ENCODE measurements around the gene S100A16. TPM values are rescaled to one million over a fixed set of nuclear protein-coding genes. Genes with fewer than 3 reads are reported as not detected.

Gene S100A16
- total and polyA plus RNA-seq, 8 donors, result 8.9 to 361 (median 120) TPM

DNA sequence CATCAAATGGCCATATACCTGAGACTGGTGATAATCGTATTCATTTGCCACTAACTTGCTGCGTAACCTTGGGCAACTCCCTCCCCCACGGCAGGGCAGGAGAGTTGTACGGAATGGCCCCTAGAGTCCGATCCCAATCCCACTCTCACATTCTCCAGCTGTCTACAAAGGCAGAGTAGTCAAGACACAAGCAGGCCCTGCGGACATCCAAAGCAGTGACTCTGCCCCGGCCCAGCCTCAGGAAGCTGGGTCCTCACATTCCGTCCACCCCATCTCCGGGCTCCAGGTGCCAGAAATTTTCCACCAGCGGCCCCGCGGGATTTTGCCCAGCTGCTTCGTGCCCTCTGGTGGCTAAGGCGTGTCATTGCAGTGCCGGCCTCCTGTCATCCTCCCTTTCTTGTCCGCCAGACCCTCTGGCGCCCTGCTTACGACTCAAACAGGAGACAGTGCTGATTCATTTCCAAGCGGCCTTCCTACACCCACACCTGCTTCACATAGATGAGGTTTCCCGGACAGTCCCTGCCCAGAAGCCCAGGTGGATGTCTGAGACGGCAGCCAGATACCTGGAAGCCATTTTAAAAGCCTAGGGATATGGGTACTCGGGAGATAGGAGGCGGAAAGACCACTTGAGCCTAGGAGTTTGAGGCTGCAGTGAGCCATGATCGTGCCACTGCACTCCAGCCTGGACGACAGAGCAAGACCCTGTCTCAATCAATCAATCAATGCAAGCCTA lies 44.4 kb downstream of the S100A16 start:
- H3K36me3 ChIP-seq, result no peaks in the 10 kb centered on the region
- peak; percentile 92 to 95 for DNase-seq
- no peaks in the 10 kb centered on the region for H3K9me3 ChIP-seq
- H3K4me3 ChIP-seq, result peak overlapping the region; percentile 16 to 36 (median 26)
- peak overlapping the region; percentile 60 to 94 (median 92) for H3K27ac ChIP-seq
- TF ChIP-seq POLR2AphosphoS5 (IDR thresholded peaks at IDR 0.05) (peak in 2 of 3 donors; percentile 12 to 82), EP300 (IDR thresholded peaks at IDR 0.05) (no peak)
- TF ChIP-seq, protein P1, sequence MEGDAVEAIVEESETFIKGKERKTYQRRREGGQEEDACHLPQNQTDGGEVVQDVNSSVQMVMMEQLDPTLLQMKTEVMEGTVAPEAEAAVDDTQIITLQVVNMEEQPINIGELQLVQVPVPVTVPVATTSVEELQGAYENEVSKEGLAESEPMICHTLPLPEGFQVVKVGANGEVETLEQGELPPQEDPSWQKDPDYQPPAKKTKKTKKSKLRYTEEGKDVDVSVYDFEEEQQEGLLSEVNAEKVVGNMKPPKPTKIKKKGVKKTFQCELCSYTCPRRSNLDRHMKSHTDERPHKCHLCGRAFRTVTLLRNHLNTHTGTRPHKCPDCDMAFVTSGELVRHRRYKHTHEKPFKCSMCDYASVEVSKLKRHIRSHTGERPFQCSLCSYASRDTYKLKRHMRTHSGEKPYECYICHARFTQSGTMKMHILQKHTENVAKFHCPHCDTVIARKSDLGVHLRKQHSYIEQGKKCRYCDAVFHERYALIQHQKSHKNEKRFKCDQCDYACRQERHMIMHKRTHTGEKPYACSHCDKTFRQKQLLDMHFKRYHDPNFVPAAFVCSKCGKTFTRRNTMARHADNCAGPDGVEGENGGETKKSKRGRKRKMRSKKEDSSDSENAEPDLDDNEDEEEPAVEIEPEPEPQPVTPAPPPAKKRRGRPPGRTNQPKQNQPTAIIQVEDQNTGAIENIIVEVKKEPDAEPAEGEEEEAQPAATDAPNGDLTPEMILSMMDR (IDR thresholded peaks at IDR 0.05), result peak in 6 of 7 experiments; percentile 99 to 100 (median 100)
- H3K4me1 ChIP-seq, result peaks cover 41 to 63% (median 50%) of the 10 kb centered on the region in 4 donors
- intact Hi-C loops (cut with DNase I; ENCODE audit: low total_unique reads), result loop anchor here (5.0 kb wide), 1 partner anchor 36 kb away; no protein-coding TSS in a partner anchor
- WGBS, 5 donors, result 7 to 13% (median 9%) methylated on average over 15 to 25 of the region's 25 CpGs
- no peaks in the 10 kb centered on the region for H3K27me3 ChIP-seq

DNA sequence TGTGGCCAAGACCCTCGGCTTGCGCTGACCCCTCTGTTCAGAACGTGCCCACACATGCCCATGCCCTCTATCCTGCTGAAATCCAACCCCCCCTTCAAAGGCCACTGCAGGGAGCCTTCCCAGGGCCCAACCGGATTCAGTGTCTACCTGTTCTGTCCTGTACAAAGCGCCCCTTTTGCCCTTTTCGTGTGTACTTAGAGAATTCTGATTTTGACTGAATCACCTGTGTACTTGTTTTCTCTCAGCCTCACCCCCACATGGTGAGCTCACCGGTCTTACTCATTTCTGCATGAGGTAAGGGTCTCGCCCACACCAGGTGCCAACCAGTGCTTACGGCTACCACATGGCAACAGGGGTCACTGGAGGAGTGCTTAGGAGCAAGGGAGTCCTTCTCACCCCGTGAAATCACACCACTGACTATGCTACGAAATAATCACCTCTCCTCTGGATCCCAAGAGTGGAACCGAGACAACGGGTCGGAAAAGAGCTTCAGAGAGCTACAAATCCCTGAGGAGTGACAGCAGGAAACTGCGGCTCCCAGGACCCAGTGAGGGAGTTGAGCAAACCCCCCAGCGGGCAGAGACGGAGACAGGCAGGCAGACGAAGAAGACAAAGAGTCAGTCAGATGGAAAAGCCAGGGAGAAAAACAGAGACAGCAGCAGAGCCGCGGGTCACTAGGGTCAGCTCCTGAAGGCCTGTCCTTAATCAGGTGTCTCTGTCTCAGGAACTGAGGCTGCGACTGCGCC lies 45.1 kb downstream of the S100A16 start:
- DNase-seq, result peak in 1 of 2 donors; percentile 80
- TF ChIP-seq POLR2AphosphoS5 (IDR thresholded peaks at IDR 0.05) (peak in 1 of 3 donors; percentile 39), POLR2A (IDR thresholded peaks at IDR 0.05) (no peak)
- WGBS, 5 donors, result 80 to 85% (median 82%) methylated on average over 21 to 22 of the region's 22 CpGs
- intact Hi-C loops (cut with DNase I; ENCODE audit: low total_unique reads), result loop anchor here (5.0 kb wide), 1 partner anchor 35 kb away; no protein-coding TSS in a partner anchor
- H3K4me1 ChIP-seq, result peaks cover 35 to 55% (median 46%) of the 10 kb centered on the region in 4 donors
- peak overlapping the region; percentile 60 to 94 (median 92) for H3K27ac ChIP-seq
- H3K4me3 ChIP-seq, result peak overlapping the region in 2 of 4 donors; percentile 25 to 26
- H3K27me3 ChIP-seq, result no peaks in the 10 kb centered on the region
- H3K9me3 ChIP-seq, result no peaks in the 10 kb centered on the region
- no peaks in the 10 kb centered on the region for H3K36me3 ChIP-seq

DNA sequence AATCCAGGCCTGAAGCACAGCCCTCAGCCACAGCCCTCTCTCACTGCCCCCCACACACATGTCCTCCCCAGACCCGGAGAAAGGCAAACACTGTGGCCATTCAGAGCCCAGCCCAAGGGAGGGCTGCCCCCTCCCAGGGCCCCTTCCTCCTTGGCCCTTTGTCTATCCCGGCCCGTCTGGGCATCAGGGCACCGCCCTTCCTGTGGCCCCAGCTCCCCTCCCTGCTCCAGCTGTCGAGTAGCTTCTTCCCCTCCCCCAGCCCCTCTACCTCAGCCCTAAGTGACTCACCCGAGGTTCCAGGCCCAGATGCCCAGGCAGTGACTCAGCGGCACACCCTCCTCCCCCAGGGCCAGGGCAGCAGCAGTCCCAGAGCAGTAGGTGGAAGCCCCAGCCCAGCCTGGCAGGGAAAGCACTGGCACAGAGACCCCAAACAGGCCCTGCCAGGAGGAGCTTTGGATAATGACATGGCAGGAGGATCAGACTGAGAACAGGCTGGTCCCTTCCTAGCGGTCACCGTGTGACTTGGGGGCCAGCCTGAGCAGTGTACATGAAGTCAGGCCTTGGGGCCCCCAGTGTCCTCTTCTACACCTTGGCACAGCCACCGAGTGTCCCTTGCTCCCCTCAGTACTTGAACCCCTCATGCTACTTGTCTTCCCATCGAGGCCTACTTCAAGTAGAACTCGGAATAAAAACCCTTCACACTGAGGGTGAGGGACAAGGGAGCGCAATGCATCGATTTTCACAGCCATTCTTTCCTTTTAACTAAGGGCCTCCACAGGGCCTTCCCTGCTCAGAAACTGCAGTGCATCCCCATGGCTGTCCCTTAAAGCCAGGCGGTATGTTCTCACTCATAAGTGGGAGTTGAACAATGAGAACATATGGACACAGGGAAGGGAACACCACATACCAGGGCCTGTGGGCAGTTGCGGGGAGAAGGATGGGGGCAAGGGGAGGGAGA lies 46.2 kb downstream of the S100A16 start:
- H3K9me3 ChIP-seq, result no peaks in the 10 kb centered on the region
- H3K27me3 ChIP-seq, result no peaks in the 10 kb centered on the region
- intact Hi-C loops (cut with DNase I; ENCODE audit: low total_unique reads), result loop anchor here (5.0 kb wide), 1 partner anchor 34 kb away; no protein-coding TSS in a partner anchor
- TF ChIP-seq, protein P1 (IDR thresholded peaks at IDR 0.05), result no peak
- peak; percentile 59 to 91 (median 88) for TF ChIP-seq POLR2AphosphoS5 (IDR thresholded peaks at IDR 0.05)
- no peak for TF ChIP-seq EP300 (IDR thresholded peaks at IDR 0.05)
- WGBS, 5 donors, result 39 to 42% (median 40%) methylated on average over 14 to 16 of the region's 16 CpGs
- no peaks in the 10 kb centered on the region for H3K36me3 ChIP-seq
- no peak overlapping the region for H3K4me3 ChIP-seq
- peak; percentile 93 to 97 for DNase-seq
- H3K27ac ChIP-seq, result peak overlapping the region; percentile 91 to 94 (median 92)
- peaks cover 33 to 44% (median 39%) of the 10 kb centered on the region in 4 donors for H3K4me1 ChIP-seq

DNA sequence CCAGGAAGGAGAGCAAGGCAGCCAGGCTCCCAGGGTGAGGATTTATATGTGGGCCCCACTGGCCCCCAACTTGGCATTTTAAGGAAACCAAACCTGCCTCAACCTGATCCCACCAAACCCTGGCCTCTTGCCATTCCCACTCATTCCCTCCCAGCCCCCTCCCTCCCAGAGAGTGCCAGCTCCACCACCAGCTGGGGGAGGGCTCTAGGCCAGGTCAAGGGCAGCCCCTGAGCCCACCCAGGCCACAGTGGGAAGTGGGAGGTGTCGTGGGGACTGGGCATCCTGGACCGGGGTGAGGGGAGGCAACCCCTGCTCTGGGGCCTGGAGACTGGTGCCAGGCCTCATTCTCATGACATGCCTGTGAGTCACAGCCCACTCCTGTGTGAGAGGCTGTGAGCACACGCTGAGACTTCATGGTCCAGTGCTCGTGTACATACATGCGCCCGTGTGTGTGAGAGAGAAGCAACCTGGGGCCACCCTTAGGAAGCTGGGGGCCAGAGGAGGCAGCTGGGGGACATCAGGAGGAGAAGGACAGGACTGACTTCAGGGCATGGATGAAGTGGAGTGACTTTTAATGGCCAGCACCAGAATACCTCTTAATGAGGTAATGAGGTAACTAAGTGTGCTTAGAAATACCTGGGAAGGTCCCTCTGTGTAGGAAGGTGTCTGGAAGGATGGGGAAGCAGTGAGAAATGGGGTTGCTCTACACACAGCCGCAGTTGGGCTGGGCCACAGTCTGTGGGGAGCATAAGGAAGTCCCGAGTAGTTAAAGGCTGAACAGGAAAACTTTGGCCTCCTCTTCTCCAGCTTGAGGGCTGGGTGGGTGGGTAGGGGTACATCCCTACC lies 47.2 kb downstream of the S100A16 start, which contains the start of gene S100A2:
Gene S100A2 (minus strand): TSS at position 316 of the 846 bp plus-strand sequence. CDS start 1,967 bp downstream, outside the sequence.
- peak in 2 of 3 donors; percentile 45 to 71 for TF ChIP-seq POLR2AphosphoS5 (IDR thresholded peaks at IDR 0.05)
- no peak for TF ChIP-seq POLR2A (IDR thresholded peaks at IDR 0.05)
- TF ChIP-seq, protein P1 (IDR thresholded peaks at IDR 0.05), result no peak
- no peak for TF ChIP-seq EP300 (IDR thresholded peaks at IDR 0.05)
- DNase-seq, result peak; percentile 46 to 75
- intact Hi-C loops (cut with DNase I; ENCODE audit: low total_unique reads), result loop anchor here (5.0 kb wide), 1 partner anchor 33 kb away; no protein-coding TSS in a partner anchor
- H3K9me3 ChIP-seq, result no peaks in the 10 kb centered on the region
- H3K4me3 ChIP-seq, result no peak within 1 kb of the TSS
- WGBS, 5 donors, result 31 to 49% (median 48%) methylated on average over 7 to 8 of the region's 8 CpGs
- no peaks in the 10 kb centered on the region for H3K27me3 ChIP-seq
- peak within 1 kb of the TSS; percentile 91 to 94 (median 92) for H3K27ac ChIP-seq
- peaks cover 33 to 41% (median 39%) of the 10 kb centered on the region in 4 donors for H3K4me1 ChIP-seq
- H3K36me3 ChIP-seq, result no peaks in the 10 kb centered on the region

All from stomach (tissue), 9 donors.